Measurements from ENCODE around the gene STK32A.

DNA sequence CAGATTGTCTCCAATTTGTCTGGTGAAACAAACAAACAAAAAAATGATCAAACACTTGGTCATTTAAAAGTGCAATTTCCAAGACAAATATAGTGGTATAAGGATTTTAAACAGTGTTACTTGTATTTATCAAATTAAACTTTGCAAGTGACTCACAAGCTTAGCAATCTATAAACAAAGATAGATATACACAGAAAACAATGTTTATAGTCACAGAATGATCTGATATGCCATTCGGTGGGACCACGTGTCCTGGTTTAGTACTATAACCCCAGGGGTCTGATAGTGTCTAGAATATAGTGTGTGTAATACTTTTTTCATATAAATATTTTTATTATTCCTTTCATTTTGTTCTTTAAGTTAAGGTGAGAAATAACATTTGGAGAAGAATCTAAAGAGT, 183.8 kb downstream of the STK32A start:
- TF ChIP-seq CTCF (IDR thresholded peaks at IDR 0.05) (no peak), POLR2A (IDR thresholded peaks at IDR 0.05) (no peak)

Data from heart left ventricle (tissue), 13 donors.